MM.1S (cell line): ENCODE results near the gene CYP2D6.

Source experiments
- DNase-seq: peaks from one replicate; pipeline ENCODE4 v3.0.0-alpha.2; 2015
- H2AFZ ChIP-seq: fragments of 300-600 bp; sonication (generic); 2 replicates; pipeline ENCODE4 v1.6.0; 2016; ENCODE audit warnings: antibody characterized with exemption, low read length
- H3F3A ChIP-seq: fragments of 300-600 bp; sonication (generic); 2 replicates; pipeline ENCODE4 v1.6.1; 2016; ENCODE audit warnings: mild to moderate bottlenecking, antibody characterized with exemption, low read length, moderate library complexity, mixed read lengths; ENCODE audit not compliant: insufficient read depth
- H3K27ac ChIP-seq: fragments of 300-600 bp; sonication (generic); 2 replicates; pipeline ENCODE4 v1.5.1; 2016; ENCODE audit warnings: mild to moderate bottlenecking, low read length
- H3K27me3 ChIP-seq: fragments of 300-600 bp; sonication (generic); replicated peaks from 2 replicates; pipeline ENCODE4 v1.6.0; 2016; ENCODE audit warnings: low read length; ENCODE audit not compliant: insufficient read depth
- H3K36me3 ChIP-seq: fragments of 300-600 bp; sonication (generic); replicated peaks from 2 replicates; pipeline ENCODE4 v1.6.1; 2016; ENCODE audit warnings: mild to moderate bottlenecking, low read length, mixed read lengths; ENCODE audit not compliant: insufficient read depth
- H3K4me1 ChIP-seq: fragments of 300-600 bp; sonication (generic); 2 replicates; pipeline ENCODE4 v1.6.1; 2016; ENCODE audit warnings: low read length, mixed read lengths
- H3K4me2 ChIP-seq: fragments of 300-600 bp; sonication (generic); 2 replicates; pipeline ENCODE4 v1.6.0; 2016; ENCODE audit warnings: low read depth, low read length
- H3K4me3 ChIP-seq: fragments of 300-600 bp; sonication (generic); 2 replicates; pipeline ENCODE4 v1.5.1; 2016; ENCODE audit warnings: low read length, mixed read lengths
- H3K79me2 ChIP-seq: fragments of 300-600 bp; sonication (generic); 2 replicates; pipeline ENCODE4 v1.6.1; 2016; ENCODE audit warnings: mixed run types, low read length, mixed read lengths
- H3K9ac ChIP-seq: fragments of 300-600 bp; sonication (generic); 2 replicates; pipeline ENCODE4 v1.6.1; 2016; ENCODE audit warnings: low read length, mixed read lengths
- H3K9me2 ChIP-seq: fragments of 300-600 bp; sonication (generic); replicated peaks from 2 replicates; pipeline ENCODE4 v1.6.1; 2016; ENCODE audit warnings: mild to moderate bottlenecking, low read length, mixed read lengths; ENCODE audit not compliant: insufficient read depth
- H3K9me3 ChIP-seq: fragments of 300-600 bp; sonication (generic); replicated peaks from 2 replicates; pipeline ENCODE4 v1.6.1; 2016; ENCODE audit warnings: mild to moderate bottlenecking, low read length, mixed read lengths; ENCODE audit not compliant: insufficient read depth
- H4K20me1 ChIP-seq: fragments of 300-600 bp; sonication (generic); 2 replicates; pipeline ENCODE4 v1.6.1; 2016; ENCODE audit warnings: mild to moderate bottlenecking, low read length, moderate library complexity, mixed read lengths; ENCODE audit not compliant: insufficient read depth
- EZH2 ChIP-seq: fragments of 300-600 bp; sonication (generic); optimal IDR thresholded peaks from 2 replicates; pipeline ENCODE3; 2017; ENCODE audit warnings: low read depth, mild to moderate bottlenecking, antibody characterized with exemption, low read length, mixed read lengths
- EZH2phosphoT487 ChIP-seq: fragments of 300-600 bp; sonication (generic); IDR thresholded peaks from 2 replicates; pipeline ENCODE4 v1.6.1; 2018; ENCODE audit warnings: antibody characterized with exemption, low read length
- TF ChIP-seq, protein P1 (sequence below): fragments of 300-600 bp; sonication (generic); IDR thresholded peaks from 2 replicates; pipeline ENCODE4 v1.5.1; 2016; ENCODE audit warnings: antibody characterized with exemption, low read length, mixed read lengths

CYP2D6 gene

DNA sequence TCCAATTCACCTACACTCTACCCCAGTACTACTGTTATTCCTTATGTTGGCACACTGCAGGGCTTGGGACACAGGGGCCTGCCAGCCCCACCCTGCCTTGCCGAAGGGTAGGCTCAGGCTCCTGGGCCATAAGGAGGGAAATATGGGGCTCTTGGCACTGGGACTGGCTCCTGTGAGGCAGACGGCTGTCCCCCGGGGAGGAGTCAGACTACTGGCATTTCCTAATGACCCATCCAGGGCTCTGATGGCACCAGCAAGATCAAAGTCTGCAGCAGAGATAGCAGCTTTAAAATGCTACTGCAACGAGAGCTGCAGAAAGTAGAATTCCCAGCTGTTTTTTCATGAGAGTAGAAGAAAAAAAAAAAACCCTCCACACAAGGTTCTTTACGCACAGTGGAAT lies 42.2 kb upstream of the CYP2D6 start:
- H3K4me3 ChIP-seq, result no peak overlapping the region
- H4K20me1 ChIP-seq, result no peaks in the 10 kb centered on the region; the same call in 1 of the 2 replicates
- H3K9me2 ChIP-seq, result no peaks in the 10 kb centered on the region
- H3F3A ChIP-seq, result no peaks in the 10 kb centered on the region; the same call in 1 of the 2 replicates
- H3K9me3 ChIP-seq, result no peaks in the 10 kb centered on the region
- no peak overlapping the region for H3K9ac ChIP-seq
- H3K4me2 ChIP-seq, result no peak overlapping the region
- DNase-seq, result no peak
- no peaks in the 10 kb centered on the region; the same call in 1 of the 2 replicates for H3K36me3 ChIP-seq
- no peaks in the 10 kb centered on the region for H3K27me3 ChIP-seq
- no peak overlapping the region for H3K27ac ChIP-seq
- peaks cover 28% of the 10 kb centered on the region for H3K79me2 ChIP-seq
- no peak overlapping the region for H2AFZ ChIP-seq
- TF ChIP-seq EZH2 (no peak), EZH2phosphoT487 (no peak)
- H3K4me1 ChIP-seq, result no peaks in the 10 kb centered on the region

DNA sequence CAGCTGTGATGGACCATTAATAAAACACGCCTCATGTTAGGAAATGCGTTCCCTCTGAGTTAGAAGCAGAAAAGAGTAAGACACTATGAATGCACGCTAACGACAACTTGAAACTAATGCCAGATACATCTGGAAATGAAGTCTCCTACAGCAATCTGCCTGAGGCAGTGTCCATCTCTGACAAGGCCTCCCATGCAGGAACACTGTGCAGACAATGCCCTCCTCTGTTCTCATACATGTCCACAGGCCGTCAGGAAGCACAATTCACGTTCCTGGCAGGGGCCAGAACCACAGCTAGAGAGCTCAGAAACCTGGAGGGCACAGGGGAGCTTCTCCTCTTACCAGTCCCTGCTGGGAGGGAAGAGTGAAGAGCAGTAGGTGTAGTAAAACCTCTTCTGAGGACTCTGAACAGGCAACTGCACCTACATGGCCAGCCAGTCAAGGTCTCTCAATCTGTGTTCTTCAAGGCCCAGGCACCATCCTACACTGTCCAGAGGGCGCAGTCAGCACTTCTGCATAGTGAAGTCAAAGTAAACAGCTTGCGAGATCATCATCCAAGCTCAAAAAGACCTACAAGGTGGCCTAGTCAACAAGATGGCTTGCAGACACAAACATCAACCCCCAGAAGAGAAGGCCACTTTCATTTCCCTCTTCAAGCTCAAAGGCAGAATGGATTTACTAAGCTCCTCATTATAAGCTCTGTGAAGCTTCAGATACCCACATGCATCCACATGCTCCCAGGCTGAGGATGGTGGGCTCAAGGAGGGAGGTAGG lies 41.5 kb upstream of the CYP2D6 start:
- Histone ChIP-seq H2AFZ (no peak overlapping the region), H3K9ac (no peak overlapping the region)

DNA sequence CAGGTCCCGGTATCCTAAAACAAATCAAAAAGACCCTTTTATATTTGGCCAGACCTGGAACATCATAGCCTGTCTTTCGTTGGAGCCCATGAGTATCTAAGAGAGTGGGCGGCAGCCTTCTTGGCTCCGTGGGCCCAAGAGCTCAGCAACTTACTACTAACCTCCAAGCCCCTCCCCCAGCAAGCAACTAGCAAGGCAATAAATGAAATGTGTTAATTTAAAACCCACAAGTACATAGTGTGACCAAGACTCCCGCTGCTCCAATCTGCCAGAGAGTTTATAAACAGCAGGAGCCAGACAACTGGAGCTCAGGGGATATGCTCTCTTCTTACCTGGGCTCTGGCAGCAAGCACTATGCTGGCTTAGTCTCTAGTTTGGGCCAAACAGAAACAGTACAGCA lies 40.8 kb upstream of the CYP2D6 start:
- Histone ChIP-seq H3F3A (no peaks in the 10 kb centered on the region; the same call in 1 of the 2 replicates), H3K9ac (no peak overlapping the region), H3K27me3 (no peaks in the 10 kb centered on the region), H2AFZ (no peak overlapping the region), H3K4me3 (no peak overlapping the region), H4K20me1 (no peaks in the 10 kb centered on the region; the same call in 1 of the 2 replicates), H3K4me1 (no peaks in the 10 kb centered on the region), H3K9me2 (no peaks in the 10 kb centered on the region), H3K9me3 (no peaks in the 10 kb centered on the region), H3K36me3 (no peaks in the 10 kb centered on the region; the same call in 1 of the 2 replicates), H3K4me2 (no peak overlapping the region), H3K27ac (no peak overlapping the region), H3K79me2 (peaks cover 28% of the 10 kb centered on the region)
- TF ChIP-seq, protein P1, sequence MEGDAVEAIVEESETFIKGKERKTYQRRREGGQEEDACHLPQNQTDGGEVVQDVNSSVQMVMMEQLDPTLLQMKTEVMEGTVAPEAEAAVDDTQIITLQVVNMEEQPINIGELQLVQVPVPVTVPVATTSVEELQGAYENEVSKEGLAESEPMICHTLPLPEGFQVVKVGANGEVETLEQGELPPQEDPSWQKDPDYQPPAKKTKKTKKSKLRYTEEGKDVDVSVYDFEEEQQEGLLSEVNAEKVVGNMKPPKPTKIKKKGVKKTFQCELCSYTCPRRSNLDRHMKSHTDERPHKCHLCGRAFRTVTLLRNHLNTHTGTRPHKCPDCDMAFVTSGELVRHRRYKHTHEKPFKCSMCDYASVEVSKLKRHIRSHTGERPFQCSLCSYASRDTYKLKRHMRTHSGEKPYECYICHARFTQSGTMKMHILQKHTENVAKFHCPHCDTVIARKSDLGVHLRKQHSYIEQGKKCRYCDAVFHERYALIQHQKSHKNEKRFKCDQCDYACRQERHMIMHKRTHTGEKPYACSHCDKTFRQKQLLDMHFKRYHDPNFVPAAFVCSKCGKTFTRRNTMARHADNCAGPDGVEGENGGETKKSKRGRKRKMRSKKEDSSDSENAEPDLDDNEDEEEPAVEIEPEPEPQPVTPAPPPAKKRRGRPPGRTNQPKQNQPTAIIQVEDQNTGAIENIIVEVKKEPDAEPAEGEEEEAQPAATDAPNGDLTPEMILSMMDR, result no peak
- TF ChIP-seq EZH2 (no peak), EZH2phosphoT487 (no peak)
- no peak for DNase-seq

More for the DNA sequence above, 41.5 kb upstream of the CYP2D6 start:
- no peaks in the 10 kb centered on the region; the same call in 1 of the 2 replicates for H3F3A ChIP-seq
- TF ChIP-seq, protein P1, result no peak
- no peak for TF ChIP-seq EZH2phosphoT487
- no peak for TF ChIP-seq EZH2
- no peaks in the 10 kb centered on the region; the same call in 1 of the 2 replicates for H4K20me1 ChIP-seq
- no peaks in the 10 kb centered on the region for H3K9me2 ChIP-seq
- H3K4me1 ChIP-seq, result no peaks in the 10 kb centered on the region
- H3K27ac ChIP-seq, result no peak overlapping the region
- H3K4me3 ChIP-seq, result no peak overlapping the region
- H3K36me3 ChIP-seq, result no peaks in the 10 kb centered on the region; the same call in 1 of the 2 replicates
- H3K27me3 ChIP-seq, result no peaks in the 10 kb centered on the region
- peaks cover 28% of the 10 kb centered on the region for H3K79me2 ChIP-seq
- no peaks in the 10 kb centered on the region for H3K9me3 ChIP-seq
- DNase-seq, result no peak
- no peak overlapping the region for H3K4me2 ChIP-seq
